Measurements from ENCODE around the gene EI24.

EI24 gene

GRCh38 chr11:125583496-125583895 lies 14.2 kb downstream of the EI24 start:
- no peak for DNase-seq

DNA sequence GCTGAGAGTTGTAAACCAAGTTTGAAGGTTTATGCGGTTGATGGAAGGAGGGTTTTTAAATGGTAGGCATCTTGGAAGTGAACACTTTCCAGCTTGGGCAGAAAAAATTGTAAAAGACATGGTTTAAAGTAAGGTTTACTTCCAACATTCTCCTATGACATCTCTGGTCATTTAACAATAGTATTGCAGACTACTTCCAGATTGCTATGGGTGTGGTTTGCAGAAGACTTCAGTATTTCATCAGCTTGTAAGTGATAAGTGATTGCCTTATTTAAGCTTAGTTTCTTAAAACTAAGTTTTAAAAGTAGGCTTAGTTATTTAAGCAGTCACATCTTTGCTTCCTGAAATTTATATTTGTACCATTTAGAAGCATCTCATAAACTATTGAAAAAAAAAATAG lies 16.2 kb downstream of the EI24 start:
- DNase-seq: no peak

DNA sequence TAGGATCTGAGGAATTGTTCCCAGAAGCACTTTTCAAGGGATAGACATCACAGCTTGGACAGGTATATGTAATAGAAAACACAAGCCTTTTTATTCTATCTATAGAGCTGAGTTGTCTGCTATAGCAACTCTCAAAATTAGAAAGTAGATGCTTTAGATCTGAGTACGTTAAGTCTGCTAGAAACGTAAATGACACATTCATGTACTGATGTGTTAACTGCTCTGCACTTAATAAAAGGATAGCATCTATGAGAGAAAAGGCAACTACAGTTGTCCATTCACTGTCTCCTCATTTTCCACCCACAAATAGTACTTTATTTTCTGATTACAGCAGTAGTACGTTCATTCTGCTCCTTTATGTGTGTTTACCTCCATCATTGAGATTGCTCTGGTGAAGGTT lies 17.3 kb downstream of the EI24 start:
- no peak for DNase-seq

- DNase-seq: no peak
Observed at GRCh38 chr11:125587480-125587879, 18.2 kb downstream of the EI24 start.

DNA sequence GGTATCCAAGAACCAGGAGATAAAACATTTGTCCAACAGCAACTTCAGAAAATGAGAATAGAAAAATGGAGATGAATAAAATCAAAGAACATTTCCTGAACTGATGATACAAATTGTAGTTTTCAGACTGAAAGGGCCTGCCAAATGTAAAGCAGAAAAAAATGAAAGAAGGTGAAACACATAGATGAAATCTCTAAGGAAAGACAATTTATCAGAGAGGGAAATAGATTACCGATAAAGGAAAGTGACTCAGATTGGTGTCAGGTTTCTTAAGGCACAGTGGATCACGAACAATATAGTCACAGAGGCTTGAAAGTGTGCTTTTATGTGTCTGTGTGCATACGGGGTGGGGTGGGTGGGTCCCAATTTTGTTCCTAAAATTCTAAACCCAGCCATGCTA lies 19.2 kb downstream of the EI24 start:
- DNase-seq: no peak

- DNase-seq: no peak
Observed at GRCh38 chr11:125591649-125592304, 22.5 kb downstream of the EI24 start.

GRCh38 chr11:125592305-125593113 lies 23.2 kb downstream of the EI24 start, which contains the start of gene STT3A:
Gene STT3A, plus strand, starts transcription at chr11:125592852. Its CDS starts 3,064 bp downstream, at chr11:125595916.
- peak; percentile 96 for DNase-seq

DNA sequence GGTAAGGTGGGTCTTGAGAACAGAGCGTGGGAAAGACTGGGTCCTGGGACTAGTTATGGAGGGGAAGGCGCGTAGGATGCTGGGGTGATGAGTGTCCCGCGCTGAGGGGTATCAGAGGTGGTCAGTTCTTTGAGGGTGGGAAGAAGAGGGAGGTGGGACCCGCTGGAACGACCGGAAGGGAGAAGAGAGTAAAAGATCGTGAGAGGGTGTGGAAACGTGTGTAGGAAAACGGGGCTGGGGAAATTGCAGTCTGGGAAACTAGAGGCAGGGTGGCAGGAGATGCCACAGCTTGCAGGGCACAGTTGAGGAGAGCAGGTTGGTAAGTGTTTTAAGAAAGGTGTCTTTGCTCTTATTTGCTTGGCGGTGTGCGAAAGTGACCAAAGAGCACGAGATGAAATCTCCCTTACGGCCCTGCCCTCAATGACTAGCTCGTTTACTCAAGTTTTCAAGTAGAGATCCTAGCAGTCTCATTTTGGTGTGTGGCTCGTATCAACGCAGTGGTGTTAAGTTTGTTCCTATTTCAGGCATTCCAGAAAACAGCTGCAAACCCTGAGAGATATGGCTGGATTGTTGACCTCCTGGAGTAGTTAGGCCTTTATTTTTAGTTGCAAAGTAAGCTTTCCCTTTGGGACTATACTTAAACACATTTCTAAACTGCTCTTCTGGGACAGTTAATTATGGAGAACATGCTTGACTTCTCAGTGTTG lies 24.0 kb downstream of the EI24 start:
- DNase-seq: no peak

DNA sequence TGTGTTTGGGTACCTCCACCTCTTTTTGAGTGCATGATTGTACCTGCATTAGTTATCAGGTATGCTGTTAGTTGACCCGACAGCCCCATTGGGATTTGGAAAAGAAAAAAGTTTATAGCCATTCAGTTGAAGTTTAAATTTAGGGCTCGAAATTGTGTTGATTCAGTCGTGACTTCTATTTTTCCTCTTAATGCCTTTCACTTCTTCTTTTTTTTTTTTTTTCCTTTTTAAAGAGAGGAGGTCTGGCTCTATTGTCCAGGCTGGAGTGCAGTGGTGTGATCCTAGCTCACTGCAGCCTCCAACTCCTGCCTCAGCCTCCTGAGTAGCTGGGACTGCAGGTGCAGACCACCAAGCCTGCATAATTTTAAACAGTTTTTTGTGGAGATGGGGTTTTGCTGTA lies 25.7 kb downstream of the EI24 start:
- no peak for DNase-seq

- DNase-seq: no peak
Observed at GRCh38 chr11:125600663-125601062, 31.4 kb downstream of the EI24 start.

- DNase-seq: no peak
Observed at GRCh38 chr11:125603207-125603606, 33.9 kb downstream of the EI24 start.

DNA sequence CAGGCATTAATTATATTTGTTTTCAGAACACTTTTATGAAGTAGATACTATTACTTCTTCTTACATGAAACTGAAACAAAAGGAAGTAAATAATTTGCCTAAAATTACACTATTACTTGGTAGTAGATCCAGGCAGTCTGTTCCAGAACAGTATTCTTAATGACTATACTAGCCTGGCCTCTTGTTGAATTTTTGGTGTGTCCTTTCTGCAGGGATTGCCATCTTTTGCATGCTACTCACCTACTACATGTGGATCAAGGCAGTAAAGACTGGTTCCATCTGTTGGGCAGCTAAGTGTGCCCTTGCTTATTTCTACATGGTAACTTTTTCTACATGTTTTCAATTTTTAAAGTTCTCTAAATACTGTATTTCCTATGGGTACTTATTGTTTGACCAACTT lies 36.1 kb downstream of the EI24 start:
- no peak for DNase-seq

DNA sequence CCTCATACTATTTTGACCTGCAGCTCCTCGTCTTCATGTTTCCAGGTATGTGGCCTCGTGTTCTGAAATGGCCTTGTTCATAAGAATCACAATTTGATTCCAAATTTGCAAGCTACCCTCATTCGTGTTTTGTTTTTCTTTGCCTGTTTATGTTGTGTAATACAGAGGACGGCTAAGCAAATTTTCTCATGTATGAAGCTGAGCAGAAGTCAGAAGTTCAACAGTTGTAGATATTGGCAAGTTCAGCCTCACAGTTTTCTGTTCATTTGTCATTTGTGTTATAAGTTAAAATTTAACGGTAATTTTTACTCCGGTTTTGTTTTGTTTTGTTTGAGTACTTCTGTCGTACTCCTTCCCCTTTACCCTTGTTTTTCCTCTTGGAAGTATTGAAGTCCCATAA lies 40.3 kb downstream of the EI24 start:
- no peak for DNase-seq

DNA sequence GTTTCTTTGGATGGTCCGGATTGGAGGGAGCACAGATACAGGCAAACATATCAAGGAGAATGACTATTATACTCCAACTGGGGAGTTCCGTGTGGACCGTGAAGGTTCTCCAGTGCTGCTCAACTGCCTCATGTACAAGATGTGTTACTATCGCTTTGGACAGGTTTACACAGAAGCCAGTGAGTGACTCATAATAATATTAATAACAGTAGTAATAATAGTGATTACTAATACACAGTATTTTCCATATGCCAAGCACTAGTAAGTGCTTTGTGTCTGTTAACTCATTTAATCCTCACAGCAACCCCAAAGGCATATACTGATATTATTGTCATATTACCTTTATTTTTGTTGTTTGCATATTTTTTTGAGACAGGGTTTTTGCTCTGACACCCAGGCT lies 49.1 kb downstream of the EI24 start:
- DNase-seq: no peak

DNA sequence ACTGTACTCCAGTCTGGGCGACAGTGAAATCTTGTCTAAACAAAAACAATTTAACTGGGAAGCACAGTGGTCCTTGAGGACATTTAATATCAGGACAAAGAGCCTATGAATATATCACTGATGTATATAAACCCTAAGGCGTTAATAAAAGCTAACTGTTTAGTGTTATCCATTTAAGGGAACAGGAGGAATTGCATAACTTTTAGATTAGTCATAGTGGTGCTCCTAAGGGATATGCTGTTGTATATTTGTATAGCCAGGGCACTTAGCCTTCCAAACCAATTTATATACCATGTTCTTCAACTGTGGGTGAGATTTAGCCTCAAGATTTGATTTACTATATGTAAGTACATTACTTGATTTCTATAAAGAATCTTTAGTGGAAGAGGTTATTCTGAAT lies 52.7 kb downstream of the EI24 start:
- DNase-seq: no peak

- DNase-seq: no peak
Observed at GRCh38 chr11:125623064-125623463, 53.8 kb downstream of the EI24 start.

GRCh38 chr11:125624756-125625213 lies 55.5 kb downstream of the EI24 start, which contains the start of gene CHEK1:
Gene CHEK1, plus strand, starts transcription at chr11:125625163. Its CDS starts 1,606 bp downstream, at chr11:125626769.
- DNase-seq: no peak

DNA sequence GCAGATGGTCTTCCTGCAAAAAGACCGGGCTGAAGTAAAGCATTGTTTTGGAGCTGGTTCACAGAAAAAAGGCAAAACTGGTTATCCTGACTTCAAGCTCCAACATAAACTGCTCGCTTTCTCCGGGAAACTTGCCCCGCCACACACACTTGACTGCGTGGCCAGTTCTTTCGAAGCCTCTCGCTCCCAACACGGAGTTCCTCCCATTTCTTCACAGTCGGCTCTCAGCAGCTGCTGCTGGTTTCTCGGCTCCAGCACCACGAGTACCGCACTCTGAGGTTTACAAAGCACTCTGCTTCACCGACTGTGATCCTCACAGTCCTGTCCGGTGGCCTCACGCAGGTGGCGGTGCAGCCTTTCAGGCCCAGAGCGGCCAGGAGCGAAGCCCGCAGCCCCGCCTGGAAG lies 56.0 kb downstream of the EI24 start:
- DNase-seq: no peak

DNA sequence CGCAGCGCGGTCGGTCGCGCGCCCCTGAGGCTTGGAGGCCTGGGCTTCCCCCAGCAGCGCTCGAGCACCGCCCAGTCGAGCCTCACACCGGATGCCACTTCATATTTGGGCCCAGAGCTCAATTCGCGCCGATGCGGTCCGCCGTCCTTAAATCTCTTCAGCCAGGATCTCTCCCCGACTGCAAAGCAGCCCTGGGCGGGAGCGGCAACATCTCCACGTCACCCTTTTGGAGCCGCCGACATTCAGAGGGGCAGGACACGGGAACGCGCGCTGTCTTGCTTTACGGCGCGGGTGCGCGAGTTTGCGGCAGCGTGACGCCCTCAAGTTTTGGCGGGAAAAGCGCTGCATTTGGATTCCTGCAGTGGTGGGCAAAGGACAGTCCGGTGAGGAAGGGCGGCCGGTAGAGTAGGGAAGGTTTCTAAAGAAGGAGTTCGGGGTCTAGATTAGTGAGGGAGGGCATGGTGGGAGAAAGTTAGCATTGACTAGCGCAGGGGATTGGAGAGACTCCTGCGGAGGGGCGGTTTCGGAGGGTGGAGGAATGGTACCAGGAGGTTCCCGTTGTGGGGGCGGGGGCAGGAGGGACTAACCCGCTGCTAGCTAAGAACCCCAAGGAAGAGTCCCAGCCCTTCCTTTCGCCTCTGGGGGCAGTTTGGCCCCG lies 56.5 kb downstream of the EI24 start:
- DNase-seq: peak; percentile 38

DNA sequence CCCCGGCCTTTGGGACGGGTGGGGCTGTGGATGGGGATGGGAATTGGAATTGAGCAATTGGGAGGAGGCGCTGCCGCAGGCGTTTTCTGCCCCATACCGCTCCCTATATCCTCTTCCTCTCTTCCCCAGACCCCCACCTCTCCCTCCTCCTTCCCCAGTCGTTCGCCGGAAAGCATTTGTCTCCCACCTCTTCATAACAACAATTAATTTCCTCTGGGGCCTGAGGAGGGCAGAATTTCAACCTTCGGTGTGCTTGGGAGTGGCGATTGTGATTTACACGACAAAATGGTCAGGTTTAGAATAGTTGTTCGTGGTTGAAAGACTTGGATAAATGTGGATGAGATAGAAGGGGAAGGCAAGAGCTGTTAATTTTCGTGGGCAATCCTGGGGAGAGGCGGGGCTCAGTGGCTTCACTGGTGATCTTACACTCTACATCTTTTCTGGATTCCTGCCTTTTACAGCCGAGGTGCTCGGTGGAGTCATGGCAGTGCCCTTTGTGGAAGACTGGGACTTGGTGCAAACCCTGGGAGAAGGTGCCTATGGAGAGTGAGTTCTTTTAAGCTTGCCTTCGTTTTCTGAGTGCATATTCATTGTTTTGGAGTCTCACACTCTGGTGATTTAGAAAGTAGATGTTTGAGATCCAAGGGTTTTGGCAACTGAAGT lies 57.1 kb downstream of the EI24 start:
- peak; percentile 38 for DNase-seq

DNA sequence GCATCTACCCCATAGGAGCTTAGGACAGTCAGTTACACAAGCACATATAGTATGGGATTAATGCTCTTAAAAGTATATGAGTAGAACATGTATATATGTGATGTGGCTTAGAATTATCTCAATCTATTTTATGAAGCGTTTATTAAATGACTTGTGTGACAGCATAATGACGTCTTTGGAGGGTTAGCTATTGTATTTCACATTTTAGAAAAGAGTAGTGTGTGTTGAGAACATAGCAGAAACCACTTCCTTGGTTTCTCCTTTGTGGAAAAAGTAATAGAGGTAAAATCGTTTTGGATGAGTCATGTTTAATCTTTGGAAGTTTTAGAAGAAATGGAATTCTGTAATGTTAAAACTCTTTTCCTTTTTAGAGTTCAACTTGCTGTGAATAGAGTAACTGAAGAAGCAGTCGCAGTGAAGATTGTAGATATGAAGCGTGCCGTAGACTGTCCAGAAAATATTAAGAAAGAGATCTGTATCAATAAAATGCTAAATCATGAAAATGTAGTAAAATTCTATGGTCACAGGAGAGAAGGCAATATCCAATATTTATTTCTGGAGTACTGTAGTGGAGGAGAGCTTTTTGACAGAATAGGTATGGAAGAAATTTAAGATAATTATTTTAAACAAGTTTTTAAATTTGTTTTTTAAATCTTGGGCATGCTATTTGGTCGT lies 58.1 kb downstream of the EI24 start:
- no peak for DNase-seq
